GM23338 (cell line): ENCODE results near the gene FHL1. TPM values are rescaled to one million over a fixed set of nuclear protein-coding genes. Genes with fewer than 3 reads are reported as not detected.

Source experiments
- CREB1 ChIP-seq: fragments of 250-450 bp; sonication (Bioruptor Pico); IDR thresholded peaks from 2 replicates; pipeline ENCODE4 v1.5.0; 2020; ENCODE audit warnings: low read depth, mild to moderate bottlenecking, moderate library complexity
- CTCF ChIP-seq, 2 experiments: fragments of 200-600 bp in 1 of 2; sonication (generic) in 1 of 2; conservative IDR thresholded peaks; 2 replicates each; pipeline versions ENCODE4 v1.5.1 to v1.6.1; 2016 to 2017; ENCODE audit warnings: antibody characterized with exemption in 2 of 2, low read depth in 2 of 2, mild to moderate bottlenecking in 2 of 2, moderate library complexity in 1 of 2
- ETS1 ChIP-seq: IDR thresholded peaks from 2 replicates; pipeline ENCODE4 v1.6.1; 2016; ENCODE audit warnings: antibody characterized with exemption
- EZH2phosphoT487 ChIP-seq: fragments of 200-600 bp; sonication (generic); IDR thresholded peaks from one replicate; pipeline ENCODE4 v1.8.1; 2018; ENCODE audit warnings: antibody characterized with exemption; ENCODE audit not compliant: unreplicated experiment
- JUNB ChIP-seq: IDR thresholded peaks from one replicate; pipeline ENCODE4 v1.6.1; 2016; ENCODE audit warnings: antibody characterized with exemption; ENCODE audit not compliant: unreplicated experiment
- NANOG ChIP-seq: IDR thresholded peaks from 2 replicates; pipeline ENCODE4 v1.6.1; 2016; ENCODE audit warnings: antibody characterized with exemption, borderline replicate concordance
- REST ChIP-seq: IDR thresholded peaks from one replicate; pipeline ENCODE4 v1.6.1; 2018; ENCODE audit warnings: antibody characterized with exemption; ENCODE audit not compliant: unreplicated experiment
- STAT1 ChIP-seq: IDR thresholded peaks from one replicate; pipeline ENCODE4 v1.6.1; 2016; ENCODE audit warnings: antibody characterized with exemption; ENCODE audit not compliant: unreplicated experiment
- ZNF331 ChIP-seq: fragments of 250-450 bp; sonication (Bioruptor Pico); IDR thresholded peaks from 2 replicates; pipeline ENCODE4 v1.5.0; 2020; ENCODE audit warnings: low read depth, mild to moderate bottlenecking, moderate library complexity
- ZNF462 ChIP-seq: fragments of 250-450 bp; sonication (Bioruptor Pico); IDR thresholded peaks from 2 replicates; pipeline ENCODE4 v1.5.0; 2020; ENCODE audit warnings: mild to moderate bottlenecking, moderate library complexity
- polyA plus RNA-seq: library from polyadenylated mRNA; unstranded; fragments of >200 nt; fragmentation: Nextera tagmentation; extraction: Ambion mirVana; gene quantifications from 2 replicates; pipeline ENCODE4 v1.2.1, GENCODE V29; 2016
- total RNA-seq: library from RNA; depleted of rRNA; stranded (reverse); fragments of >200 nt; shearing (Covaris generic); gene quantifications from 2 replicates; pipeline ENCODE4 v1.2.3, GENCODE V29; 2014

The FHL1 gene
- total and polyA plus RNA-seq, 2 experiments from 2014 or later: 47.9 to 60.4 TPM

- no peak for TF ChIP-seq ZNF462
- no peak for TF ChIP-seq ZNF331
- TF ChIP-seq JUNB: no peak
- TF ChIP-seq NANOG: no peak
- no peak for TF ChIP-seq STAT1
- no peak for TF ChIP-seq ETS1
- no peak for TF ChIP-seq CREB1
- no peak for TF ChIP-seq CTCF (conservative IDR thresholded peaks at IDR 0.05; ENCODE audit: low read depth in 2 of 2)
- no peak for TF ChIP-seq REST
- TF ChIP-seq EZH2phosphoT487: no peak
Observed at GRCh38 chrX:136171420-136171819, 24.1 kb downstream of the FHL1 start (continued).
